HG03565 (cell line): ENCODE data around the gene KIAA1217.

Experiments
- ATAC-seq: cut with Tn5 transposase; IDR thresholded peaks from one replicate; pipeline ENCODE4 v1.9.1; 2021; ENCODE audit warnings: mild to moderate bottlenecking, moderate library complexity; ENCODE audit not compliant: unreplicated experiment

The KIAA1217 gene

DNA sequence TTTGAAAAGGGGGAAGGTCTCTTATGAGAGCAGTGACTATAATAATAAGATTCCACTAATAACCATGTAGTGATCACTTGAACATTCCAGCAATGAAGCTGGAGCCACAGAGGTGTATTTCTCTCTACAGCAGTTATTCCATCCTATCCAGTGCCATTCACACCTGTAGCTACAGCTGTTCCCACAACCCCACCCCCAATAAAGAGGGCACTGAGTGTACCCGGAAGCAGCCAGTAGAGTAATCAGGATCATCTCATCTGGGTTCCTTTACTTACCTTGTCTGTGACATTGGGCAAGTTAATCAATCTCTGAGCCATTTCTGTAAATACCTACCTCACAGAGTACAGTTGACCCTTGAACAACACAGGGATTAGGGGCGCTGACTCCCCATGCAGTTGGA lies 188.7 kb downstream of the KIAA1217 start:
- ATAC-seq = no peak

DNA sequence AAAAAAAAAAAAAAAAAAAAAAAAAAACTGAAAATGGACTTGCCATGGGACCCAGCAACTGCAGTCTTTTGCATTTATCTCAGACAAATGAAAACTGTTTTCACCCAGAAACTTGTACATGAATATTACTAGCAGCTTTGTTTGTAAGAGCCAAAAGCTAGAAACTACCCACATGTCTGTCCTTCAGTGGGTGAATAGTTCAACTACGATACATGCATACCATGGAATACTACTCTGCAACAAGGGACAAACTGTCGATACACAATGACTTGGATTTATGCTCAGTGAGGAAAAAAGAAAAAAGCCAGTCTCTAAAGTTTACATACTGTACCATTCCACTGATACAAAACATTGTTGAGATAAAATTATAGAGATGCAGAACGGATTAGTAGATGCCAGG lies 195.6 kb downstream of the KIAA1217 start:
- ATAC-seq = no peak

DNA sequence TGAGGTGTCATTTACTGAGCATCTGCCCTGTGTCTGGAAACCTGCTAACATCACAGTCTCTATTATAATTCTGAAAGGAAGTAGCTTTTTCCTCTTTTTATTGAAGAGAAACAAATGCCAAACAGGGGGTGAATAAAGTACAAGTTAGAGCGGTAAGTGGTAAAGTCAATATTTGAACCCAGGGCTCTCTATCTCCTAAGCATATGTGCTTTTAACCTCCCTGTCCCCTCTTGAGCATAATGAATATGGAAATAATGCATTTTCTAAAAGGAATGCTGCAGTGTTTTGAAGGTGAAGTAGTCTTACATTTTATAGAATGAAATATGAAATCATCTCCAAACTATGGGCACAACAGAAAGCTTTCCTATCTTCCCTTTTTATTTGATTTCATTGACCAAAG lies 196.7 kb downstream of the KIAA1217 start:
- ATAC-seq = no peak

DNA sequence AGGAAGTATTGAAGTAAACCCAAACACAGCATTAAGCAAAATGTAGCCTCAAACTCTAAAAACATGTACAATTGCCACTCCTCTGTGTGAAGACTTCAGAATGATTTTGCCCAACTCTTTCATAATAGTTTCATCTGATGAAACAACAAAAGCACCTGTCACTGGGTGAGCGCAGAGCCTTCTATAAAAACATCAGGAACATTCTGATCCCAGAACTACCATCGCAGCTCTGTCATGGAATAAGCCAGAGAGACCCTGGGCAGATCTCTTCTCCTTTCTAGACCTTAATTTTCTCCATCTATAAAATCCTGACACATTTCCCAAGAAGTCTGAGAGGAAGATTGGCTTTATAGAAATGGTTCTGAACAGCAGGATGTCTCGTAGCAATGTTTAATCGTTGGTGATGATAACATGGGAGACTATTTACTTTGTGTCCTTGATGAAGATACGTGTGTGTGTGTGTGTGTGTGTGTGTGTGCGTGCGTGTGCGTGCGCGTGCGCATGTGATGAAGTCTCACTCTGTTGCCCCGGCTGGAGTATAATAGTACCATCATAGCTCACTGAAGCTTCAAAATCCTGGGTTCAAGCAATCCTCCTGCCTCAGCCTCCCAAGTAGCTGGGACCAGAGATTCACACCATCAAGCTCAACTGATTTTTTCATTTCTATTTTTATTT lies 198.0 kb downstream of the KIAA1217 start:
- ATAC-seq = no peak

DNA sequence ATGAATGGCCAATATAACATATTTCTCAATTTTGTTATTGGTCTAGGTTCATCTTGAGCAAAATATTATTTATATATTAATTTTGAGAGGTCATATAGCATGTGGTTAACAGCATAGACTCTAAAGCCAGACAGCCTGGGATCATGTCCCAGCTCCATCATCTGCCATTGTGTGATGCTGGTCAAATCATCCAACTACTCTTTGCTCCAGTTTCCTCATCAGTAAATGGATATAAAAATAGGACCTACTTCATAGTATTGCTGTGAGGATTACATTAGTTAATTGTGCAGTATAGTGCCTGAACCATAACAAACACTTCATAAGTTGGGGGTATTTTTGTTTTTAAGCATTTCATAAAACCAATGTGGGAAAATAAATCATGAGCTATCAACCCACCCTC lies 199.0 kb downstream of the KIAA1217 start:
- no peak for ATAC-seq

DNA sequence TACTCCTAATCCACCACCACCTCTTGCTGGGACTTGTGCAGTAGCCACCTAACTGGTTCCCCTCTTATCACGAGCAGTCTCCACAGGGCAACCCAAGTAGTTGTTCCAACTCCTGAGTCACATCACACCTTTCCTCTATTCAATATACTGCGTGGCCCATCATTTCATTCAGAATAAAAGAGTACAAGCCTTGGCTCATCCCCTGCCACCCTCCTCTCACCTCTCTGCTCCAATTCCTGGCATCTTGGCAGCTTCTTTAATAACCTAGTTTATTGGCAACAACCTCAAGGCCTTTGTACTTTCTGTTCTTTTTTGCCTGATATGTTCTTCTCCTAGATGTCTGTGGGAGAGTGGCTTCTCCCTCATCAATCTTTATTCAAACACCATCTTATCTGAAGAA lies 199.4 kb downstream of the KIAA1217 start:
- no peak for ATAC-seq

DNA sequence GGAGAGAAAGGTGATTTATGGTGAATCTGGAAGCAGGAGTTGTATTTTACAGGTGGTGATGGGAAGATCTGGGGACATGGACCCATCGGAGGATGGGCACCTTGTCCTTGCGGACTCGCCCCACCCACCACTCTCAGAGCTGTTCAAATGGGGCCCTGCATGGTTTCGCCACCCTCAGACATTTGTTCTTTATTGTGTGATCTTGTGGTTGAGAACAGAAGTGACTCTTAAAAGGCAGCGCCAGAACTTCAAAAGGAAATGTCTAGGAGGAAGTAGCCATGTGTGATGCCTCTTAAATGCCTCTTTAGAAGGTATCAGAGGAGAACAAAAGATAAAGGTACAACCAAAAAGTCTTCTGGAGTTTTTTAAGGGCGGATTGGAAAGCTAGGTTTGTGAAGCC lies 205.7 kb downstream of the KIAA1217 start:
- no peak for ATAC-seq

DNA sequence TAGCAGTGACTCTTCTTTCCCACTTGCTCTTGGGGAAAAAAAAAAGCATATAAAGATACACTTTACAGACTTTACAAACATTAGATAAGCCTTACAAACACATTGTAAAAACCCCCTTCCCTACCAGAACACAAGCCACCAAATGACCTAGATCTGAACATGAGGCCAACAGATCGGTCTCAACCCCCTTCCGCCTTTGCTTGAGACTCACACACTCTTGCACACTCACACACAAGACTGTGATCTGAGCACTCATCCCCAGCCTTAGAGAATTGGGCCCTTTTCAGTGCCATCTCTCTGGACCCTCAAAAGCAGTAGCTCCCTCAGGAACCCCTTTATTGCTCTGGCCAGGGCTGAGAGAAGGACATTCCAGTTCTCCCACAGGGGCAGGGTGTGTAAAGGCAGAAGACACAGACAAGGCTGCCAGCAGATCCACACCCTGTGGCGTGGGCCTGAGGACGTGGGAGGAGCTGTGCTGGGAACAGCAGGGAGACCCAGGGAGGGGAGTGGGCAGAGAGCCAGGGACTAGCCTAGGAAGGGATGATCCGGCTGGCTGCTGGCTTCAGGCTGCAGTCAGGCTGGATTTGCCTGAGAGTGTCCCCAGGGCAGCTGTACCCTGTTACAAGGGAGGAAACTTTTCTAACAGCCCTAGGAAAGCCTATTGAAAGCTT lies 206.7 kb downstream of the KIAA1217 start:
- no peak for ATAC-seq

DNA sequence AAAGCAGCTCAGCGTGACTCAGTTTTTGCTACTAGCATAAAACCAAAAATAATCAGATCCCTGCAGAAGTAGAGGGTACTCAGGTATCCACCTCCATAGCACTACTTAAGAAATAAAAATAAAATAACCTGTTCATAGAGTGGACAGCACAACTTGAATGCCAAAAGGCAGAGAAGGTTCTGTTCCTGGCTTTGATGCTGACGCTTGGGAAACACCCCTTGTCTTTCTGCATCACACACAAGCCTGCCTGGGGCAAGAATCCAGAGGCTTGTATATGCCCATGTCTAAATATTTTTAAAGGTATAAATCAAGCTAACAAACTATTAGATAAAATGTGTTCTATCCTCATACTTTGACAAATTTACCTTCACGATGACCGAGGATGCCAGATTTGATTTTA lies 207.3 kb downstream of the KIAA1217 start:
- ATAC-seq = no peak

DNA sequence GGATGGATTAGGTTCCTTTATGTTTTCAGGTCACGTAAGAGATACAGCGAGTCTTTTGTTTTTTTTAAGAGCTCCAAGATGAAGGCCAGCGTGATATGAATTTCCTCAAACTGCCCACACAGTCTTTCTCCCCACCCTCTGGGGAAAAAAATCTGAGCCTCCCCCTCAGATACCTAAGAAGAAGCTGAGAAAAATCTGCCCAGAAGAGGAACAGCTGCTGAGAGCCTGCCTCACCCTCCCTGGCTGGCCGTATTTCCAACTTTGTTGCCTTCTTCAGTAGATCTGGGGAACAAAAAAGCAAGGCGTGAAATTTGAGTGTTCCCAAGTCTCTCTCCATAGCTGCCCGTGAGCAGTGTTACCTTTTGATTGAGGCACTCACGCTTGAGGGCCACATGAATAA lies 208.1 kb downstream of the KIAA1217 start:
- ATAC-seq = no peak

DNA sequence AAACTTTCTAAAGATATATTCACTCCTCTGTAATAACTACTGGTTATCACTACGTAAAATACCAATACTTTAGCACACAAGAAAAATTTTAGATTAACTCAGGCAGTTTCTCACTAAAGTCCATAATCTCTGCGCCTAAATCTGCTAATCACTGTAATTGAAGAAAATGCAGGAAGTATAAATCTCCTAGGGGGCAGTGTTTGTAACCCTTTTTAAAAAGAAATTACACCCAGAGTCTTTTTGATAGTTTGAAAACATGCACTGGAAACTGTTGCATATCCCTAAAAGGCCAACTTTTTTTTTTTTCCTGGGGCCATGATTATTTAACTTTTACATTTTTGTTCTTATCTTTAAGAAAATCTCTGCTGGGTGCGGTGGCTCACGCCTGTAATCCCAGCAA lies 209.6 kb downstream of the KIAA1217 start:
- no peak for ATAC-seq

DNA sequence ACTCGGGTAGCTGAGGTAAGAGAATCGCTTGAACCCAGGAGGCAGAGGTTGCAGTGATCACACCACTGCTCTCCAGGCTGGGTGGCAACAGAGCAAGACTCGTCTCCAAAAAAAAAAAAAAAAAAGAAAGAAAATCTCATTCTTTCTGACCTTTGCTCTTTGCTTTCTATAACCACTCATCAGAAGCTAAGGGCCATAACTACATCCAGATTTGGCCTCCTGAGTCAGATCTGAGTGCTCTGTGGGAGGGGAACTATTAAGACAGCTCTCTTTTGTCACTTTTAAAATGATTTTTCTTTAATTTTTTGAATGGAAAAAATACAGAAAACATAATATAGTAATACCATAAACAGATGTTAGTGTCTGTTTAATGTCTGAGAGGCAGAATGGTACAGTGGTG lies 210.1 kb downstream of the KIAA1217 start:
- no peak for ATAC-seq

DNA sequence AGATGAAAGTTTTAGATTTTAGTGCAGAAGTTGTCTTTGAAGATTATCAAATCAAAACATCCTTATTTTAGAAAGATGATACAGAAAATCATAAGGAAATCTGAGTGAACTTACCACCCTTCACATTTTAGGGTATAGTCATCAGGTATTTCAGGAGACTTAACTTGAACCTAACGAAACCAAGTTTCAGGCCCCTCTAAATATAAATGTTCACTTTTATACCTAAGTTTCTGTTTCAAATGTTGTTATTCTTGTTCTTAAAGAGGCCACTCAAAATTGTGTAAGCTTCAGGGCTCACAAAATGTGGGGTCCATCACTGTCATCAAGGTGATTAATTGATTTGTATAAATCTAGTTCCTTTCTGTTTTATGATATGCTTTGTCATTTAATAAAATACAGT lies 216.2 kb downstream of the KIAA1217 start:
- ATAC-seq = peak; percentile 74

DNA sequence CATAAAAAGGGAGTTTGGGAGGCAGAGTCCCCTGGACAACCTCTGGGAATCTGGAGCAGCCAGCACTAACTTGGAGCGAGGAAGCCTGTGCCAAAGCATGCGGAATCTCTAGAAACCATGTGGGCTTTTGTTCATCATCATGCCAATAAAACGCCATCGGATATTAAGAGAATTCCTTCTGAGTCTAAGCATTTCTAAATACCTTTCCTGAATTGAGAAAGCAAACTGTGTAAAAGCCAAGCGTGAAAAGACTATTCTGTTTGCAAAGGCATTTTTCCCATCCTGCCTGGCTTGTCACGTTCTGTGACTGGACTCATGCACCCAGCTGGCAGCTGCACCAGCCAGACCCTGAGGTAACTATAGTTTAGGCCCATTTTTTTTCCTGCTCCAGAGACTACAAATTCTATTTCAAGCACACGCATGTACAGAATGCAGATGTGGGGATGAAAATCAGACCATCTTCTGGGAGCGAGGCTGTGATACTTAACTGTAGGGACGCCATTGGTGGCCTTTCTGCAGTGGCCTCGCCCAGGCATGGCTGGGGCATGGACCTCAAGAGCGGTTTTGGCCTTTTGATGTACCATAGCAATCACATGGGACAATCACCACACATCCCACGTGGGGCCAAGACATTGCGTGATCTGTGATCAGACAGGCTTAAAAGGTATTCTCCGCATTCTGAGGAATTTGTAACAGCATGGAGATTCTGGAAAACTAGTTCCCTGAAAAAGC lies 218.9 kb downstream of the KIAA1217 start:
- no peak for ATAC-seq

DNA sequence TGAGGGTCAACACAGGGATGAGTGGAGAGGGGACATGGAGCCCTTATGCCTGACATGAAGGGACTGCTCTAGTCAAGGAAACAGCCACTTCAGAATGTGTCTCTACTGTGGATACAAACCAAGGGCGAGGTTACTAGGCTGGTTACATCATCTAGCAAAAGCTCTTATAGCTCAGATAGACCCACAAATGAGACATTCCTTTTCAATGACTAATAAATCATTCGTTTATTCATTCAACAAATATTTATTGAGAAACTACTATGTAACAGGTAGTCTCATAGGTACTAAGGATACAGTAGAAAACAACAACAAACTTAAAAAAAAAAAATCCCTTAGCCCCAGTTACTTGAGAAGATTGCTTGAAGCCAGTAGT lies 219.5 kb downstream of the KIAA1217 start:
- no peak for ATAC-seq

DNA sequence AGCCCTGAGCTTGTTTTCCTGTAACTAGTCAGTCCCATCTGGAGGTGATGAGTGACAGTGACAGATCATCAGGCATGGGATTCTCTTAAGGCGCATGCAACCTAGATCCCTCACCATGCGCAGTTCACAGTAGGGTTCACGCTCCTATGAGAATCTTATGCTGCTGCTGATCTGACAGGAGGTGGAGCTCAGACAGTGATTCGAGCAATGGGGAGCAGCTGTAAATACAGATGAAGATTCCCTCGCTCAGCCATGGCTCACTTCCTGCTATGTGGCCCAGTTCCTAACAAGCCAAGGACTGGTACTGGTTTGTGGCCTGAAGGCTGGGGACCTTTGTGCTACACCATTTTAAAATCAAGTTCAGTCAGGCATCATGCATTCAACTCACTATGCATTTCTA lies 221.7 kb downstream of the KIAA1217 start:
- no peak for ATAC-seq

DNA sequence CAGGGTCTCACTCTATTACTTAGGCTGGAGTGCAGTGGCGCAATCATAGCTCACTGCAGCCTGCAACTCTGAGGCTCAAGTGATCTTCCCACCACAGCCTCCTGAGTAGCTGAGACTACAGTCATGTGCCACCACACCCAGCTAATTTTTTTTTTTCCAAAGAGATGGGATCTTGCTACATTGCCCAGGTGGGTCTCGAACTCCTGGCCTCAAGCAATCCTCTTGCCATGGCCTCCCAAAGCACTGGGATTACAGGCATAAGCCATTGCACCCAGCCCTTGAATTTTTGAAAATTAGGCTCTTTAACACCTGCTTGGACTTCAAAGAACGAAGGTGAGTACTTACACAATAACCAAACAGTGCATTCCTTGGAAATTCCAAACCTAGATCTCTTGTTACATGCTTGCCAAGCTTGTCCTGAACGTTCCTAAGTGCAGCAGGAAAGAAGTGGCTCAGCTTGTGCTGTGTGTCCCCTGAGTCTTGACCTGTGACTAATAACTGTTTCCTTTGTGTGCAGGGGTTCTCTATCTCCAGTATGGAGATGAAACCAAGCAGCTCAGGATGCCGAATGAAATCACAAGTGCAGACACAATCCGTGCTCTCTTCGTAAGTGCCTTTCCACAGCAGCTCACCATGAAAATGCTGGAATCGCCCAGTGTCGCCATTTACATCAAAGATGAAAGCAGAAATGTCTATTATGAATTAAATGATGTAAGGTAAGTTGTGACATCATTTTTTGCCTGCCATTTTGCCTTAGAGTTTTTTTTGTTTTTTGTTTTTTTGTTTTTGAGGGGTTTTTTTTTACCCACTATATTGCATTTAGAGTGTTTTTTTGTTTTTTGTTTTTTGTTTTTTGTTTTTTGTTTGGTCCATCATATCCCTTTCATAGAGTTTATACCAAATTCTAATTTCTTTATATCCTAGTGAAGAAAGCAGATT lies 223.8 kb downstream of the KIAA1217 start:
- peak; percentile 71 for ATAC-seq

DNA sequence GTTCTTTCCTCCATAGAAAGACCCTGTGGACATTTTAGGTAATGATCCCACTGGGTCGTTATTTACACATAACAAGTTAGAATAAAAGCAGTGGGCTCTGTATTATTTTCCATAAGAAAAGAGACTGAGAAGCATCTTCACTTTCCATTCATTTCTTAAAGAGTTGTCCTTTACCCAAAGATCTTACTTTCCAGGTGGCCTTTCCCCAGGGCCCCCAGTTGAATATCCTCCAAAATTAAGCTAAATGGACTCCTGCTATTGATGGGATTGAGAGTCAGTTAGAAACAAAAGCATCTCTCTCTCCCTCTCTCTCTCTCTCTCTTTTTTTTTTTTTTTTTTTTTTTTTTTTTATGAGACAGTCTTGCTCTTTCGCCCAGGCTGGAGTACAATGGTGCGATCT lies 224.8 kb downstream of the KIAA1217 start:
- ATAC-seq = no peak

DNA sequence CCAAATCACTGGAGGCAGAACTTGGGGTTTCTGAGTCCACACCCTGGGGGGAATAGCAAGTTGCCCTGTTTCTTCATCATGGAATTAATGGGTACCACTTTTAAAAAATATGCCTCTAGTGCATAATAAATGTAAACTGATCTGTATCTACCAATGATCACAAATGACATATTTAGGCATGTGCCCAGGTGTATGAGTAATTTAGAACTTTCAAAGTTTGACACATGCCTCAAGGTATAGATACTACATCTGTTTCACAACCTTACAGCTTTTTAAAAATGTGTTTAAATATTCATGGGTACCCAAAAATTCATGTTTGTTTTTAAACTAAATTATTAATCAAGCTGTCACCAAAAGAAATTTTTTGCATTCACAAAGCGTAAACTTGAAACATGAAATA lies 226.0 kb downstream of the KIAA1217 start:
- no peak for ATAC-seq

DNA sequence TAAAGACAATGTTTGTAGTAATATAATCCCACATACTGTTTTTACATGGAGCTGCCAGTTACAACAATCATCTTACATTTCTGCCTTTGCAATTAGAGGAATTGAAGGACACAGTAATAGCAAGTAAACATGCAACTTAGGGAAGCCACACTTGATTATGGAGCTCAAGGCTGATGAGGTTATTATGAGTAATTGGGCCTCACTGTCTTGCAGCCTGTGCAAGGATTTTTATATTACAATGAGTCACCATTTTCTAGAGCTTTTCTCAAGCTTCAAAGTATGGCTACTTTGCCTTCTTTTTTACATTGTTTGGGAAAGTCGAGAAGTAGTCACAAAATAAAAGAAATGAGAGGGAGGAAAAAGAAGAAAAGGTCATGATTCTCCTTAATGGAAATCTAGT lies 226.4 kb downstream of the KIAA1217 start:
- no peak for ATAC-seq

DNA sequence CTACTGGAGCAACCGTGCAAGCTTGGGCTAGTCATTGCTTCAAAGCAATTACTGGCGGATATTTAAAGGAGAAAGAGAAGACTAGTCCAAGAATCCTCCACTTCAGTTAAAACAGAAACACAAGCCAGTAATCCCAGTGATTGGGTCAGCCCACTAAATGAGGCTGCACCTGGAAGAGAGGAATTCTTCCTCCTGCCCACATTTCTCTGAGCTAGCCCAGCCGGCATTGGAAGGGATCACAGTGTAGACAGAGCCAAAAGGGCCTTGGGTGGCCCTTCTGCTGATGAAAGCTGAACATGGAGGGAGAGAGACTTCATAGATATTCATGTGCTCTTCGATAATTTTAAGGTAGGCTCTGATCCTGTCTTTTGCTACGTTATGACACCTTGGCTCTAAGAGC lies 228.4 kb downstream of the KIAA1217 start:
- no peak for ATAC-seq
